ENCODE measurements around the gene PRG2. TPM values are rescaled to one million over a fixed set of nuclear protein-coding genes. Genes with fewer than 3 reads are reported as not detected.

Gene PRG2
- total and polyA plus RNA-seq, 2 donors (not counting 1 experiment from before 2014, with no cell fraction given) = 0.07 TPM; not detected in 1

DNA sequence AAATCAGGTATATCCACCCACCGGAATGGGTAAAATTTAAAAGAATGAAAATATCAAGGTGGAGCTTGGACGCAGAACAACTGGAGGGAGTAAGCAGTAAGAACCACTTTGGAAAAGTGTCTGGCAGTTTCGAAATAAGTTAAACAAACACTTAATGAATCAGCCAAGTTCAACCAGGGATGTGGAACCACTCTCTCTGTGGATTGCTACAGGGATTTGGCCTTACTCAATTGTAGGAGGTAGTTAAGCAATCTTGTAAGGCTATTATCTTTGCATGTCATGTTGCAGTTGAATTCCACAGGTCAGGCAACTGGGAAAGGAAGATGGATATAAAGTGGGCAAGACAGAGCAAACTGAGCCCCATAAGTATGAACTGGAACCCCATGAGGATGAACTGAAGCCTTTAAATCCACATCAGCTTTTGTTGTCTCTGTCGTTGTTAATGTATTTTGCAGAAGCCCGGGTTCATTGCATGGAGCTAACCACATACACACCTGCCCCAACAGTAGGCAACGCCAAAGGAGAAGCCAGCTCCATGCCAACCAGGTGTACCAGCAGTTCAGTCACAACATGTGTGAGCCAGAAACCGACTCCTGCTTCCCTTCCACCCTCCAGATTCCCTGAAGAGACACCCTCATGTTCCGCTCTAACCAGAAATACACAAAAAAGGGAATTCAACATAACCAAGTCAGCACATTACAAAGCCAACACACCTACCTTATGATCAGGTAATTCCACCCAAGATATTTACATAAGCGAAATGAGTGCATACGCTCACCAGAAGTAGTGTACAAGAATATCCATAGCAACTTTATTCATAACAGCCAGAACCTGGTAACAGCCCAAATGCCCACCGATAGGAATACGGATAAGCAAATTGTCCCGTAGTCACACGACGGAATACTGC is 44.4 kb upstream of the PRG2 start:
- no peak for ATAC-seq (ENCODE audit: low read depth)
- Histone ChIP-seq H3K79me2 (ENCODE audit: control insufficient read depth, insufficient read depth, low read length) (no peaks in the 10 kb centered on the region), H3K27me3 (replicated peaks in 1 of 4; ENCODE audit: control extremely low read depth in 1 of 4, control insufficient read depth in 3 of 4, insufficient read depth in 4 of 4, low read length in 3 of 4) (no peaks in the 10 kb centered on the region), H3K9ac (ENCODE audit: low read length) (no peak overlapping the region), H4K20me1 (ENCODE audit: control insufficient read depth, insufficient read depth, low read length, poor library complexity, severe bottlenecking) (no peaks in the 10 kb centered on the region), H2AFZ (ENCODE audit: insufficient read depth, low read depth, low read length, poor library complexity, severe bottlenecking) (no peak overlapping the region), H3K4me3 (ENCODE audit: control extremely low read depth in 1 of 5, extremely low read depth in 1 of 5, insufficient read depth in 1 of 5, low read depth in 2 of 5, low read length in 4 of 5) (no peak overlapping the region), H3K27ac (ENCODE audit: low read length in 2 of 2) (no peak overlapping the region), H3K36me3 (replicated peaks in 1 of 2; ENCODE audit: control extremely low read depth in 1 of 2, control insufficient read depth in 1 of 2, extremely low read depth in 1 of 2, insufficient read depth in 2 of 2, low read length in 1 of 2) (no peaks in the 10 kb centered on the region), H3K9me3 (ENCODE audit: control extremely low read depth in 1 of 3, control insufficient read depth in 2 of 3, insufficient read depth in 1 of 3, low read length in 2 of 3) (no peaks in the 10 kb centered on the region), H3K4me1 (ENCODE audit: control insufficient read depth in 2 of 2, insufficient read depth in 2 of 2, low read length in 2 of 2) (no peaks in the 10 kb centered on the region), H3K4me2 (replicated peaks; ENCODE audit: low read depth, low read length, poor library complexity, severe bottlenecking) (no peak overlapping the region)
- ChIA-PET CTCF (no interaction called here), POLR2A (no interaction called here)
- TF ChIP-seq, protein P1, sequence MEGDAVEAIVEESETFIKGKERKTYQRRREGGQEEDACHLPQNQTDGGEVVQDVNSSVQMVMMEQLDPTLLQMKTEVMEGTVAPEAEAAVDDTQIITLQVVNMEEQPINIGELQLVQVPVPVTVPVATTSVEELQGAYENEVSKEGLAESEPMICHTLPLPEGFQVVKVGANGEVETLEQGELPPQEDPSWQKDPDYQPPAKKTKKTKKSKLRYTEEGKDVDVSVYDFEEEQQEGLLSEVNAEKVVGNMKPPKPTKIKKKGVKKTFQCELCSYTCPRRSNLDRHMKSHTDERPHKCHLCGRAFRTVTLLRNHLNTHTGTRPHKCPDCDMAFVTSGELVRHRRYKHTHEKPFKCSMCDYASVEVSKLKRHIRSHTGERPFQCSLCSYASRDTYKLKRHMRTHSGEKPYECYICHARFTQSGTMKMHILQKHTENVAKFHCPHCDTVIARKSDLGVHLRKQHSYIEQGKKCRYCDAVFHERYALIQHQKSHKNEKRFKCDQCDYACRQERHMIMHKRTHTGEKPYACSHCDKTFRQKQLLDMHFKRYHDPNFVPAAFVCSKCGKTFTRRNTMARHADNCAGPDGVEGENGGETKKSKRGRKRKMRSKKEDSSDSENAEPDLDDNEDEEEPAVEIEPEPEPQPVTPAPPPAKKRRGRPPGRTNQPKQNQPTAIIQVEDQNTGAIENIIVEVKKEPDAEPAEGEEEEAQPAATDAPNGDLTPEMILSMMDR (IDR thresholded peaks at IDR 0.05) = no peak
- TF ChIP-seq EZH2 (IDR thresholded peaks at IDR 0.05; ENCODE audit: borderline replicate concordance, insufficient read depth, low read depth, low read length, poor library complexity, severe bottlenecking) = no peak
- Mint-ChIP-seq H3K4me3 (no peak overlapping the region), H3K4me1 (no peaks in the 10 kb centered on the region), H3K27me3 (peaks cover 6% of the 10 kb centered on the region), H3K9me3 (ENCODE audit: insufficient read depth) (no peaks in the 10 kb centered on the region), H3K27ac (no peak overlapping the region)
- DNase-seq = no peak
- intact Hi-C loops (cut with micrococcal nuclease) = no loop called here
- 85% methylated on average over 8 of the region's 15 CpGs for WGBS (ENCODE audit: insufficient coverage)

DNA sequence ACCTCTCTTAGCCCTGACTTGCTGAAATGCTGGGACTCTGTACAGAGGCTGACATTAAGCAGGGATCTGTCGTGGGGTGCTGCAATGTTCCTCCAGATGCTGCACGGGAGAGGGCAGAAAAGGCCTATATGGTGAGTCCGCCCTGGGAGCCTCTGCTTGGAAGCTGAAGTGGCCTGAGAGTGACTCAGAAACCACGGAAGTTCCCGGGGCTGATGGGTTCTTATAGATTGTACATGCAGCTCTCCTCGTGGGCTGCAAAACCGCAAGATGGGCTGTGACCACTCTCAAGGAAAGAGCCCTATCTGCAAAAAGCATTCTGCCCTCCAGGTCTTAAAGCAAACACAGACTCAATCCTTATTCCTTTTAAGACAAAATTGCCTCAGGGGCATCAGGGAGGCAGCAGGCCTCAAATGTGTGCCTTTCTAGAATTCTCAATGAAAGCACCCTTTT is 42.3 kb upstream of the PRG2 start:
- Histone ChIP-seq H4K20me1 (ENCODE audit: control insufficient read depth, insufficient read depth, low read length, poor library complexity, severe bottlenecking) (no peaks in the 10 kb centered on the region), H3K9ac (ENCODE audit: low read length) (no peak overlapping the region), H3K9me3 (ENCODE audit: control extremely low read depth in 1 of 3, control insufficient read depth in 2 of 3, insufficient read depth in 1 of 3, low read length in 2 of 3) (no peaks in the 10 kb centered on the region), H3K79me2 (ENCODE audit: control insufficient read depth, insufficient read depth, low read length) (no peaks in the 10 kb centered on the region), H3K27me3 (replicated peaks in 1 of 4; ENCODE audit: control extremely low read depth in 1 of 4, control insufficient read depth in 3 of 4, insufficient read depth in 4 of 4, low read length in 3 of 4) (no peaks in the 10 kb centered on the region), H3K4me1 (ENCODE audit: control insufficient read depth in 2 of 2, insufficient read depth in 2 of 2, low read length in 2 of 2) (no peaks in the 10 kb centered on the region), H2AFZ (ENCODE audit: insufficient read depth, low read depth, low read length, poor library complexity, severe bottlenecking) (peak overlapping the region; percentile 10), H3K4me3 (ENCODE audit: control extremely low read depth in 1 of 5, extremely low read depth in 1 of 5, insufficient read depth in 1 of 5, low read depth in 2 of 5, low read length in 4 of 5) (no peak overlapping the region), H3K27ac (ENCODE audit: low read length in 2 of 2) (no peak overlapping the region), H3K4me2 (replicated peaks; ENCODE audit: low read depth, low read length, poor library complexity, severe bottlenecking) (no peak overlapping the region), H3K36me3 (replicated peaks in 1 of 2; ENCODE audit: control extremely low read depth in 1 of 2, control insufficient read depth in 1 of 2, extremely low read depth in 1 of 2, insufficient read depth in 2 of 2, low read length in 1 of 2) (no peaks in the 10 kb centered on the region)
- ChIA-PET CTCF (interaction anchor here (2.9 kb wide), 1 partner anchor 25 kb away, joined by 20 read pairs; no protein-coding TSS in a partner anchor), POLR2A (no interaction called here)
- WGBS (ENCODE audit: insufficient coverage) = 29% methylated on average over 7 of the region's 7 CpGs
- Mint-ChIP-seq H3K4me3 (no peak overlapping the region), H3K9me3 (ENCODE audit: insufficient read depth) (no peaks in the 10 kb centered on the region), H3K27ac (no peak overlapping the region), H3K4me1 (no peaks in the 10 kb centered on the region), H3K27me3 (peaks cover 6% of the 10 kb centered on the region)
- TF ChIP-seq, protein P1 (IDR thresholded peaks at IDR 0.05) = no peak
- no peak for TF ChIP-seq EZH2 (IDR thresholded peaks at IDR 0.05; ENCODE audit: borderline replicate concordance, insufficient read depth, low read depth, low read length, poor library complexity, severe bottlenecking)
- intact Hi-C loops (cut with micrococcal nuclease) = no loop called here
- DNase-seq = no peak
- ATAC-seq (ENCODE audit: low read depth) = no peak

Data from B cell (primary cell).